ENCODE measurements around the gene DDX46.

DNA sequence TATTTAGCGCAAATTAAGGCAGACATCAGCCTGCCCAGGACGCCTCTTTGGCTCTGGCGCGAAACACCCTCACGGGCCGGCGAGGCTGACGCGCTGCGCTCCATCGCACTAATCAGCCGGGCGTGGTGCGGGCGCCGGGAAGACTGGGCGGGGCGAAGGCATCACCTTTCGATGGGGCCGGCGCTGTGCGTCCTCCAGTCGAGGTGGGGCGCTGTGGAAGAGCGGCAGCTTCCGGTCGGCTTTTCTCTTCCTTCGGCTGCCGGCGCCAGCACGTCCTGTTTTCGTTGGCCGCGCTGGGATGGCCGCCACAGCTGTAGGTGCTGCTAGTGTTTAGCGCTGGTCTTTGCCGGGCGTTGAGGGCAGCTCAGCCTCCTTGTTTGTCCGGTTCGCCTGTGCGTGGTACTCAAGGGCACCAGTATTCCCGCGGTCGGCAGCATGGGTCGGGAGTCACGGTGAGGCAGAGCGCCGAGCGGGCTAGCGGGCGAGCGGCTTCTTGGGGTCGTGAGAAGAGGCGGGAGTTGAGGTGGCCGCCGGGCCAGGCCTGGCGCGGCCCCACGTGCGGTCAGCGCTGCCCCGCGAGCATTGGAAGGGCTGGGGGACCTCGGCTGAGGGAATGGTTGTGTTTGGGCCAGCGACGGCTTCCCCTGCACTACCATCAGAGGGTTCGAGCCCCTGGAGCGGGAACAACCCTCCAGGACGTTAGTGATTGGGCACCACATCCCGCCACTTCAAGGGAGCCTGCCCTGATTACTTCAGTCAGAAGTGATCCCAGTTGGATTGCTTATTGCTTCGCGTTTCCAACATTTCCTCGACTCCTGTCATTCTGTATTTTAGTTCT lies at the start of gene DDX46:
- TF ChIP-seq, protein P1, sequence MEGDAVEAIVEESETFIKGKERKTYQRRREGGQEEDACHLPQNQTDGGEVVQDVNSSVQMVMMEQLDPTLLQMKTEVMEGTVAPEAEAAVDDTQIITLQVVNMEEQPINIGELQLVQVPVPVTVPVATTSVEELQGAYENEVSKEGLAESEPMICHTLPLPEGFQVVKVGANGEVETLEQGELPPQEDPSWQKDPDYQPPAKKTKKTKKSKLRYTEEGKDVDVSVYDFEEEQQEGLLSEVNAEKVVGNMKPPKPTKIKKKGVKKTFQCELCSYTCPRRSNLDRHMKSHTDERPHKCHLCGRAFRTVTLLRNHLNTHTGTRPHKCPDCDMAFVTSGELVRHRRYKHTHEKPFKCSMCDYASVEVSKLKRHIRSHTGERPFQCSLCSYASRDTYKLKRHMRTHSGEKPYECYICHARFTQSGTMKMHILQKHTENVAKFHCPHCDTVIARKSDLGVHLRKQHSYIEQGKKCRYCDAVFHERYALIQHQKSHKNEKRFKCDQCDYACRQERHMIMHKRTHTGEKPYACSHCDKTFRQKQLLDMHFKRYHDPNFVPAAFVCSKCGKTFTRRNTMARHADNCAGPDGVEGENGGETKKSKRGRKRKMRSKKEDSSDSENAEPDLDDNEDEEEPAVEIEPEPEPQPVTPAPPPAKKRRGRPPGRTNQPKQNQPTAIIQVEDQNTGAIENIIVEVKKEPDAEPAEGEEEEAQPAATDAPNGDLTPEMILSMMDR (IDR thresholded peaks at IDR 0.05) = peak; percentile 68 to 79 (median 70)
- no peak for TF ChIP-seq POLR2A (IDR thresholded peaks at IDR 0.05)

All from testis (tissue), 2 donors.